CD4-positive, CD25-positive, alpha-beta regulatory T cell (primary cell): ENCODE measurements around the gene SDF2L1. TPM values are rescaled to one million over a fixed set of nuclear protein-coding genes. Genes with fewer than 3 reads are reported as not detected.

Experiments used
- ATAC-seq, 2 donors: fragments of 150-1000 bp; cut with Tn5 transposase; one replicate each; pipeline ENCODE4 v1.10.0; 2021; ENCODE audit warnings: low read depth in 2 of 2, moderate number of reproducible peaks in 2 of 2, moderate library complexity in 1 of 2
- DNase-seq, 3 donors: peaks; one replicate each; pipeline versions ENCODE4 v3.0.0 to v3.0.0-alpha.2; 2012 to 2022; ENCODE audit warnings: mixed read lengths in 1 of 3
- H3K27ac ChIP-seq: one replicate; pipeline ENCODE4 v1.7.0; 2013; ENCODE audit warnings: mild to moderate bottlenecking, low read length; ENCODE audit not compliant: insufficient read depth, poor library complexity, severe bottlenecking
- H3K27me3 ChIP-seq: one replicate; pipeline ENCODE4 v1.7.0; 2013; ENCODE audit warnings: low read length; ENCODE audit not compliant: control insufficient read depth, insufficient read depth
- H3K36me3 ChIP-seq: one replicate; pipeline ENCODE4 v1.7.0; 2013; ENCODE audit warnings: mild to moderate bottlenecking, low read length, moderate library complexity; ENCODE audit not compliant: control insufficient read depth, insufficient read depth
- H3K4me1 ChIP-seq: 2 replicates; pipeline ENCODE4 v1.7.0; 2013; ENCODE audit warnings: mild to moderate bottlenecking, low read length; ENCODE audit not compliant: insufficient read depth, control insufficient read depth, poor library complexity, severe bottlenecking
- H3K4me3 ChIP-seq: one replicate; pipeline ENCODE4 v1.7.0; 2013; ENCODE audit warnings: low read depth, mild to moderate bottlenecking, low read length, moderate library complexity
- H3K9me3 ChIP-seq, 2 experiments: 1 replicate in 1 of 2; 2 replicates in 1 of 2; pipeline ENCODE4 v1.7.0; 2013; ENCODE audit warnings: low read length in 2 of 2, mild to moderate bottlenecking in 1 of 2, moderate library complexity in 1 of 2; ENCODE audit not compliant: control insufficient read depth in 2 of 2
- H3K27ac Mint-ChIP-seq, 3 donors: one replicate each; pipeline ENCODE4 v1.8.0; 2020 to 2022; ENCODE audit warnings: mild to moderate bottlenecking in 3 of 3, mixed read lengths in 3 of 3, moderate library complexity in 2 of 3
- H3K27me3 Mint-ChIP-seq: one replicate; pipeline ENCODE4 v1.8.0; 2022; ENCODE audit warnings: mild to moderate bottlenecking, mixed read lengths
- H3K36me3 Mint-ChIP-seq: one replicate; pipeline ENCODE4 v1.8.0; 2020; ENCODE audit warnings: mixed read lengths
- H3K4me1 Mint-ChIP-seq, 4 donors: one replicate each; pipeline ENCODE4 v1.8.0; 2020 to 2022; ENCODE audit warnings: mixed read lengths in 4 of 4, mild to moderate bottlenecking in 1 of 4
- H3K4me3 Mint-ChIP-seq, 4 donors: one replicate each; pipeline ENCODE4 v1.8.0; 2020 to 2022; ENCODE audit warnings: mild to moderate bottlenecking in 4 of 4, mixed read lengths in 4 of 4, moderate library complexity in 3 of 4
- H3K9me3 Mint-ChIP-seq, 7 donors: one replicate each; pipeline ENCODE4 v1.8.0; 2020 to 2022; ENCODE audit warnings: mixed read lengths in 7 of 7, mild to moderate bottlenecking in 3 of 7, moderate library complexity in 2 of 7
- polyA plus RNA-seq, 4 donors: library from polyadenylated mRNA; unstranded; fragments of 300-500 nt; fragmentation: Illumina TruSeq; gene quantifications; one replicate each; pipeline ENCODE4 v1.2.3, GENCODE V29; 2021
- total RNA-seq: library from RNA; stranded (reverse); gene quantifications from one replicate; pipeline ENCODE4 v1.2.3, GENCODE V29; 2022

The SDF2L1 gene
- total and polyA plus RNA-seq, 5 donors from 2014 or later, result 29.9 to 89.3 (median 73.2) TPM

DNA sequence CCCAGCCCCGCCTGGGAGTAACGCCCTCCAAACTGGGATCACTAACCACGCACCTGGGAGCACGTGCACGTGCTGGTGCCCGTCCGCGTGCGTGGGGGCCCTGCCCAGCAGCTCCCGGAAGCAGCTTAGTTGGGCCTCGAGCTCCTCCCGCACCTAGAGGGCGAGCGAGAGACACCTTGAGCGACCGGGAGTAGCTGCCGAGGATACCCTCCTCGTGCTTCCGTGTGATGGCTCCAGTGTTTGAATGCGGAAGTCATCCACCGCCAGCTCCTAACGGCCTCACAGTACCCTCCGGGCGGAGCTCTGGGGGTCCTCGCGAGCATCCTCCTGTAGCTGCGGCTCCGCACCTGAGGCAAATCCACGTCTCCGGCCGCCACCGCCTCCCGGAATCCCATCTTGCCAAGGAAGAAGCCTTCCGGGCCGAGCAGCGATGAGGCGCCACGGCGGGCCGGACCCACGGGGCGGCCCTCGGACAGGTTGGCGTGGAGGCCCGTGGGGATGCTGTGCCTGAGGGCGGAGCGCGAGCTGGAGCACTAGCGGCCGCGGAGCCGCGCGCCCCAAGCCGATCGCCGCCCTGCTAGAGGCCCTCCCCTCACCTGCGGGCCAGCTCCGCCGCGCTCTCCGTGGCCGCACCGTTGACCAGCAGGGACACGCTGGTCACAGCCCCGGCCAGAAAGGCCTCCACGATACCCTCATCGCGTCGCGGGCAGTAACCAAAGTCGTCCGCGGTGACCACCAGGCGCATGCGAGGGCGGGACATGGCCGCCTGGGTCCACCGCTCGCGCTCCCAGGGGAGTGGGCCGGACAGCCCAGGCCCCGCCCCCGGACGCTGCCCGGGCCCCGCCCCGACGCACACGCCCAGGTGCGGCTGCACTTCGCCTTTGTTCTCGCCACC, 12.6 kb upstream of the SDF2L1 start, which contains the start of gene YDJC:
Gene YDJC (minus strand): TSS at position 768 of the 895 bp plus-strand sequence. CDS start 8 bp downstream, at position 760.
- Mint-ChIP-seq H3K27me3 (no peaks in the 10 kb centered on the region), H3K27ac (peak within 1 kb of the TSS; percentile 89 to 94 (median 91)), H3K36me3 (peaks cover 16% of the 10 kb centered on the region), H3K4me1 (peaks cover 8 to 60% (median 34%) of the 10 kb centered on the region in 4 donors), H3K4me3 (peak within 1 kb of the TSS; percentile 93 to 97 (median 94)), H3K9me3 (no peaks in the 10 kb centered on the region)
- Histone ChIP-seq H3K27ac (peak within 1 kb of the TSS; percentile 93), H3K36me3 (peaks cover 19% of the 10 kb centered on the region), H3K9me3 (no peaks in the 10 kb centered on the region), H3K4me1 (peaks cover 30% of the 10 kb centered on the region), H3K27me3 (no peaks in the 10 kb centered on the region), H3K4me3 (peak within 1 kb of the TSS; percentile 51)
- ATAC-seq (peak; percentile 82 to 86), DNase-seq (peak; percentile 91 to 97 (median 94))

- Mint-ChIP-seq H3K27me3 (no peaks in the 10 kb centered on the region), H3K36me3 (peaks cover 16% of the 10 kb centered on the region), H3K4me1 (peaks cover 8 to 45% (median 28%) of the 10 kb centered on the region in 4 donors), H3K27ac (peak overlapping the region in 1 of 3 donors; percentile 74), H3K4me3 (peak overlapping the region in 3 of 4 donors; percentile 75 to 95 (median 80)), H3K9me3 (peaks cover 0 to 1% (median 0%) of the 10 kb centered on the region in 7 donors)
- Histone ChIP-seq H3K9me3 (no peaks in the 10 kb centered on the region), H3K27ac (no peak overlapping the region), H3K27me3 (no peaks in the 10 kb centered on the region), H3K4me3 (no peak overlapping the region), H3K4me1 (peaks cover 26% of the 10 kb centered on the region), H3K36me3 (peaks cover 16% of the 10 kb centered on the region)
- ATAC-seq (no peak), DNase-seq (no peak)
Observed at GRCh38 chr22:21631025-21631424, 11.1 kb upstream of the SDF2L1 start.

- H3K4me1 Mint-ChIP-seq, result peaks cover 8 to 32% (median 20%) of the 10 kb centered on the region in 4 donors
- Histone ChIP-seq H3K27ac (no peak within 1 kb of the TSS), H3K9me3 (no peaks in the 10 kb centered on the region), H3K36me3 (peaks cover 9% of the 10 kb centered on the region), H3K4me3 (no peak within 1 kb of the TSS), H3K27me3 (no peaks in the 10 kb centered on the region), H3K4me1 (peaks cover 22% of the 10 kb centered on the region)
- ATAC-seq (peak; percentile 16 to 36), DNase-seq (peak; percentile 61 to 79 (median 66))
- H3K36me3 Mint-ChIP-seq, result peaks cover 8% of the 10 kb centered on the region
- peak within 1 kb of the TSS in 2 of 3 donors; percentile 51 to 74 for H3K27ac Mint-ChIP-seq
- H3K4me3 Mint-ChIP-seq, result peak within 1 kb of the TSS in 3 of 4 donors; percentile 13 to 35 (median 19)
- H3K27me3 Mint-ChIP-seq, result no peaks in the 10 kb centered on the region
- H3K9me3 Mint-ChIP-seq, result peaks cover 0 to 1% (median 0%) of the 10 kb centered on the region in 7 donors
Observed at GRCh38 chr22:21632237-21632895, 9.7 kb upstream of the SDF2L1 start, which contains the start of gene CCDC116. Gene CCDC116, plus strand, starts transcription at chr22:21632760. Its CDS starts 422 bp downstream, at chr22:21633182.

DNA sequence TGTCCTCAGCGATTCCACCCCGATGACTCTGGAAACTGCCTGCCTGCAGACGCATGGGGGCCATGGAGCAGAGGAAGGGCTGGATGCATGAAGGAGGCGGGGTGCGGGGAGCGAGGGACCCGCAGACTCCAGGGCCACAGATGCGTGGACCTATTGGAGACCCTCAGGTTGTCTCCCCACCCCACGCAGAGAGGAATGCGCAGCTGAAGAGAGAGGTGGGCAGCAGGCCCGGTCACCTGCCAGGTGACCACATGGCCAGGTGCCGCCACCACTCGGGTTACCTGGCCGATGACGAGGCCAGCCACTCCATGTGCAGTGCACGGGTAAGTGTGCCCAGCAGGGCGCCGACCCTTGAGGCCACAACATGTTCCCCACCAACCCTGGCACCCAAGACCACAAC, 9.2 kb upstream of the SDF2L1 start:
- peaks cover 16% of the 10 kb centered on the region for H3K4me1 ChIP-seq
- H3K36me3 ChIP-seq, result peaks cover 4% of the 10 kb centered on the region
- H3K27me3 ChIP-seq, result no peaks in the 10 kb centered on the region
- Mint-ChIP-seq H3K4me1 (peaks cover 8 to 26% (median 15%) of the 10 kb centered on the region in 4 donors), H3K4me3 (peak overlapping the region in 1 of 4 donors; percentile 35), H3K27ac (peak overlapping the region in 1 of 3 donors; percentile 51), H3K9me3 (peaks cover 0 to 1% (median 0%) of the 10 kb centered on the region in 7 donors), H3K27me3 (no peaks in the 10 kb centered on the region), H3K36me3 (peaks cover 8% of the 10 kb centered on the region)
- DNase-seq, result no peak
- ATAC-seq, result no peak
- H3K27ac ChIP-seq, result no peak overlapping the region
- no peaks in the 10 kb centered on the region for H3K9me3 ChIP-seq
- H3K4me3 ChIP-seq, result no peak overlapping the region

DNA sequence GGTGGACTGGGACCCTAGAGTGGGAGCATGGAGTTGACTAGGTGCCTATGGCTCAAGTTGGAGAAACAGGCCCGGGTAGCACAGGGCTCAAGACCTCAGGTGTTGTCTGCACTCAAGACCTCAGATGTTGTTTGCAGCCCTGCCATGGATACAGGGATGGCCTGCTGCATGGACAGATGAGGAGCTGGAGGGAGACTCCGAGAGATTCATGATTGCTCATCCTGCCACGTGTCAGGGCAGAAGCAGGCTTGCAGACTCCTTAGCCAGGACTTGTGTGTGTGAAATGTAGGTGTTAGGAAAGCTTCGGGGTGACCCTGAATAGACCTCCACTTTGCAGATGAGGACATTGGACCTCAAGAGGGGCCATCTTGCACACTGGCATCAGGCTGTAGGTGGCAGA, 8.6 kb upstream of the SDF2L1 start:
- no peak overlapping the region for H3K4me3 ChIP-seq
- Mint-ChIP-seq H3K27me3 (no peaks in the 10 kb centered on the region), H3K4me1 (peaks cover 7 to 22% (median 11%) of the 10 kb centered on the region in 4 donors), H3K9me3 (peaks cover 0 to 1% (median 0%) of the 10 kb centered on the region in 7 donors), H3K4me3 (peak overlapping the region in 1 of 4 donors; percentile 35), H3K27ac (no peak overlapping the region), H3K36me3 (peaks cover 3% of the 10 kb centered on the region)
- DNase-seq (no peak), ATAC-seq (no peak)
- peaks cover 11% of the 10 kb centered on the region for H3K4me1 ChIP-seq
- H3K27ac ChIP-seq, result no peak overlapping the region
- no peaks in the 10 kb centered on the region for H3K36me3 ChIP-seq
- H3K27me3 ChIP-seq, result no peaks in the 10 kb centered on the region
- H3K9me3 ChIP-seq, result no peaks in the 10 kb centered on the region

DNA sequence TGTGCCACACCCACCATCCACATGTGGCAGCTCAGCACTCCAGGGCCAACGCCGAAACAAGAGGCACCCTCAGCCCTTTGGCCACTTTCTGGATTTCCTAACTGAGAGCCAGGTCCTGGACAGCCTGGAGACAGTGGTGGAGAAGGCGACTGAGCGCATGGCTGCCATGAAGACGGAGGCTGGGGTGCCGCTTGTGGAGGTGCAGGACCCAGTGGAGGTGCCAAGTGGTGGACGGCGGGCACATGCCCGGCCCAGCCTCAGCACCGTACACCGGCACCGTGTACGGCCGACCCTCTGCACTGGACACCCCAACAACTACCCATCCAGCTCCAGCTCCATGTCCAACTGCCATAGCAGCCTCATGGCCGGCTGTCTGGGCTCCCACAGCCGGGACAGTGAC, 8.0 kb upstream of the SDF2L1 start:
- H3K4me3 ChIP-seq, result no peak overlapping the region
- H3K4me1 Mint-ChIP-seq, result peaks cover 7 to 21% (median 11%) of the 10 kb centered on the region in 4 donors
- H3K9me3 Mint-ChIP-seq, result peaks cover 0 to 1% (median 0%) of the 10 kb centered on the region in 7 donors
- ATAC-seq, result no peak
- no peak overlapping the region for H3K27ac Mint-ChIP-seq
- no peak overlapping the region for H3K27ac ChIP-seq
- H3K27me3 ChIP-seq, result no peaks in the 10 kb centered on the region
- no peak overlapping the region for H3K4me3 Mint-ChIP-seq
- DNase-seq, result no peak
- H3K27me3 Mint-ChIP-seq, result no peaks in the 10 kb centered on the region
- H3K9me3 ChIP-seq, result no peaks in the 10 kb centered on the region
- no peaks in the 10 kb centered on the region for H3K36me3 ChIP-seq
- H3K36me3 Mint-ChIP-seq, result peaks cover 3% of the 10 kb centered on the region
- peaks cover 5% of the 10 kb centered on the region for H3K4me1 ChIP-seq

- no peaks in the 10 kb centered on the region for H3K36me3 ChIP-seq
- H3K27me3 Mint-ChIP-seq, result no peaks in the 10 kb centered on the region
Observed at GRCh38 chr22:21634844-21635243, 7.3 kb upstream of the SDF2L1 start.

More at GRCh38 chr22:21634844-21635243, 7.3 kb upstream of the SDF2L1 start:
- no peak overlapping the region for H3K27ac ChIP-seq
- no peaks in the 10 kb centered on the region for H3K9me3 ChIP-seq
- no peak overlapping the region for H3K27ac Mint-ChIP-seq
- H3K36me3 Mint-ChIP-seq, result no peaks in the 10 kb centered on the region
- H3K4me3 Mint-ChIP-seq, result peak overlapping the region in 1 of 4 donors; percentile 60
- H3K4me3 ChIP-seq, result no peak overlapping the region
- no peaks in the 10 kb centered on the region for H3K27me3 ChIP-seq
- ATAC-seq (no peak), DNase-seq (no peak)
- H3K4me1 ChIP-seq, result peaks cover 4% of the 10 kb centered on the region
- peaks cover 0 to 1% (median 0%) of the 10 kb centered on the region in 7 donors for H3K9me3 Mint-ChIP-seq
- peaks cover 7 to 18% (median 11%) of the 10 kb centered on the region in 4 donors for H3K4me1 Mint-ChIP-seq
